Keratinocyte (primary cell): ENCODE data around the gene CPLANE2. TPM values are rescaled to one million over a fixed set of nuclear protein-coding genes. Genes with fewer than 3 reads are reported as not detected.
A peak's percentile ranks its signal among the peaks of the same experiment; 100 is the strongest.

Experiments used
- DNase-seq: peaks from one replicate; pipeline ENCODE4 v3.0.0-alpha.2; 2011; ENCODE audit warnings: low read depth, missing footprints, low spot score
- FAIRE-seq: peaks from 2 replicates; lab custom pipeline; 2011; peaks lifted over from hg19 to GRCh38; lab: Jason Lieb, UNC
- H2AFZ ChIP-seq: 2 replicates; pipeline ENCODE4 v1.6.0; 2012; ENCODE audit warnings: low read length, control low read depth, inconsistent platforms; ENCODE audit not compliant: control insufficient read depth
- H3K27ac ChIP-seq: 2 replicates; pipeline ENCODE4 v1.5.1; 2011; ENCODE audit warnings: low read length; ENCODE audit not compliant: control insufficient read depth, insufficient read depth
- H3K27me3 ChIP-seq: 3 replicates; pipeline ENCODE4 v1.6.0; 2011; ENCODE audit warnings: low read length; ENCODE audit not compliant: control insufficient read depth, insufficient read depth; ENCODE audit errors: extremely low read depth
- H3K36me3 ChIP-seq, 2 experiments: 2 replicates in 1 of 2; 3 replicates in 1 of 2; pipeline ENCODE4 v1.5.1; 2011; ENCODE audit warnings: low read length in 2 of 2, mild to moderate bottlenecking in 1 of 2; ENCODE audit not compliant: control insufficient read depth in 2 of 2, insufficient read depth in 2 of 2; ENCODE audit errors: extremely low read depth in 1 of 2
- H3K4me1 ChIP-seq: 3 replicates; pipeline ENCODE4 v1.5.1; 2011; ENCODE audit warnings: low read length; ENCODE audit not compliant: control insufficient read depth, insufficient read depth; ENCODE audit errors: extremely low read depth
- H3K4me2 ChIP-seq: 3 replicates; pipeline ENCODE4 v1.6.0; 2011; ENCODE audit warnings: low read depth, low read length; ENCODE audit not compliant: control insufficient read depth, insufficient read depth; ENCODE audit errors: extremely low read depth
- H3K4me3 ChIP-seq, 3 experiments: fragments of 200-600 bp in 1 of 3; sonication (generic) in 1 of 3; 2 replicates in 2 of 3; 3 replicates in 1 of 3; pipeline ENCODE4 v1.5.1; 2011 to 2016; ENCODE audit warnings: low read length in 3 of 3, mild to moderate bottlenecking in 3 of 3, control low read depth in 2 of 3, inconsistent platforms in 1 of 3, low read depth in 1 of 3, mixed read lengths in 1 of 3, mixed run types in 1 of 3, moderate library complexity in 1 of 3; ENCODE audit not compliant: control insufficient read depth in 2 of 3, insufficient read depth in 2 of 3; ENCODE audit errors: extremely low read depth in 1 of 3
- H3K79me2 ChIP-seq: 2 replicates; pipeline ENCODE4 v1.6.0; 2012; ENCODE audit warnings: low read length; ENCODE audit not compliant: control insufficient read depth, insufficient read depth
- H3K9ac ChIP-seq: 3 replicates; pipeline ENCODE4 v1.6.0; 2011; ENCODE audit warnings: low read length; ENCODE audit not compliant: control insufficient read depth, insufficient read depth; ENCODE audit errors: extremely low read depth
- H3K9me1 ChIP-seq: 3 replicates; pipeline ENCODE4 v1.6.0; 2011; ENCODE audit warnings: low read length; ENCODE audit not compliant: control insufficient read depth, insufficient read depth; ENCODE audit errors: extremely low read depth
- H3K9me3 ChIP-seq: 2 replicates; pipeline ENCODE4 v1.5.1; 2012; ENCODE audit warnings: low read depth, low read length; ENCODE audit not compliant: control insufficient read depth
- H4K20me1 ChIP-seq: 3 replicates; pipeline ENCODE4 v1.6.0; 2011; ENCODE audit warnings: low read length; ENCODE audit not compliant: control insufficient read depth, insufficient read depth; ENCODE audit errors: extremely low read depth
- CTCF ChIP-seq, 3 experiments: IDR thresholded peaks in 1 of 3; conservative IDR thresholded peaks in 1 of 3; optimal IDR thresholded peaks in 1 of 3; 2 replicates in 2 of 3; 3 replicates in 1 of 3; pipeline versions ENCODE3 to v1.5.1; 2011; ENCODE audit warnings: low read length in 3 of 3, mild to moderate bottlenecking in 3 of 3, moderate library complexity in 2 of 3, control low read depth in 1 of 3, inconsistent platforms in 1 of 3; ENCODE audit not compliant: insufficient read depth in 2 of 3; ENCODE audit errors: extremely low read depth in 1 of 3
- EZH2 ChIP-seq: IDR thresholded peaks from one replicate; pipeline ENCODE4 v1.6.1; 2012; ENCODE audit warnings: inconsistent platforms, mild to moderate bottlenecking, low read length, moderate library complexity
- dilution Hi-C: fragments of 300-500 bp; cut with MboI; formaldehyde crosslinking; loops from one replicate; pipeline ENCODE4 v1.7.0; 2020; ENCODE audit warnings: low sequenced_read_pairs; ENCODE audit not compliant: extremely low pct_ligation_motif_present
- polyA plus RNA-seq, 5 experiments: library from polyadenylated mRNA; depleted of rRNA in 3 of 5; stranded (reverse) in 3 of 5; stranded (forward) in 1 of 5; unstranded in 1 of 5; fragments of >200 nt; gene quantifications; 1 replicate in 1 of 5; 2 replicates in 3 of 5; 3 replicates in 1 of 5; pipeline versions ENCODE4 v1.2.1 to v1.2.3, GENCODE V29; 2011 to 2012; ENCODE audit warnings: missing spikeins in 2 of 5, low read depth in 1 of 5, low replicate concordance in 1 of 5

CPLANE2 gene
- polyA plus RNA-seq, 1 donor (not counting 4 experiments of a cell fraction or from before 2014, with no cell fraction given): 2.5 TPM

- Histone ChIP-seq H3K4me1 (peaks cover 15% of the 10 kb centered on the region), H3K9me3 (no peaks in the 10 kb centered on the region), H2AFZ (no peak overlapping the region), H4K20me1 (no peaks in the 10 kb centered on the region), H3K4me2 (no peak overlapping the region), H3K79me2 (no peaks in the 10 kb centered on the region), H3K27me3 (no peaks in the 10 kb centered on the region), H3K36me3 (peaks cover 15 to 17% of the 10 kb centered on the region in 2 experiments), H3K4me3 (no peak overlapping the region), H3K27ac (no peak overlapping the region), H3K9ac (no peak overlapping the region), H3K9me1 (peaks cover 3% of the 10 kb centered on the region)
- dilution Hi-C loops: no loop called here
- FAIRE-seq: no peak
- no peak for DNase-seq
- TF ChIP-seq EZH2: no peak
- no peak for TF ChIP-seq CTCF (optimal IDR thresholded peaks at IDR 0.05 in 1 of 3, IDR thresholded peaks at IDR 0.05 in 1 of 3, conservative IDR thresholded peaks at IDR 0.05 in 1 of 3; ENCODE audit: extremely low read depth in 1 of 3, insufficient read depth in 2 of 3, low read length in 3 of 3)
These were observed 12.7 kb upstream of the CPLANE2 start for GRCh38 chr1:16249596-16250241.

- DNase-seq (peak; percentile 41), FAIRE-seq (peak; percentile 82)
- no peak overlapping the region for H2AFZ ChIP-seq
- H3K9ac ChIP-seq: peak overlapping the region; percentile 42
- TF ChIP-seq EZH2 (no peak), CTCF (optimal IDR thresholded peaks at IDR 0.05 in 1 of 3, IDR thresholded peaks at IDR 0.05 in 1 of 3, conservative IDR thresholded peaks at IDR 0.05 in 1 of 3; ENCODE audit: extremely low read depth in 1 of 3, insufficient read depth in 2 of 3, low read length in 3 of 3) (no peak)
- peaks cover 14 to 15% of the 10 kb centered on the region in 2 experiments for H3K36me3 ChIP-seq
- no peaks in the 10 kb centered on the region for H3K79me2 ChIP-seq
- peak overlapping the region; percentile 80 for H3K27ac ChIP-seq
- peaks cover 3% of the 10 kb centered on the region for H3K9me1 ChIP-seq
- H3K4me2 ChIP-seq: peak overlapping the region; percentile 49
- H3K4me3 ChIP-seq: no peak overlapping the region
- dilution Hi-C loops: no loop called here
- H3K27me3 ChIP-seq: no peaks in the 10 kb centered on the region
- no peaks in the 10 kb centered on the region for H3K9me3 ChIP-seq
- H3K4me1 ChIP-seq: peaks cover 19% of the 10 kb centered on the region
- H4K20me1 ChIP-seq: no peaks in the 10 kb centered on the region
These were observed 11.9 kb upstream of the CPLANE2 start for GRCh38 chr1:16248603-16249516.
